HG03378 (cell line): ENCODE results near the gene GMPR.

Source experiments
- ATAC-seq: cut with Tn5 transposase; IDR thresholded peaks from one replicate; pipeline ENCODE4 v1.9.1; 2021; ENCODE audit warnings: mild to moderate bottlenecking, moderate library complexity; ENCODE audit not compliant: unreplicated experiment

GMPR gene

GRCh38 chr6:16296061-16296670 lies 57.8 kb downstream of the GMPR start:
- ATAC-seq: no peak

GRCh38 chr6:16299861-16300260 lies 61.5 kb downstream of the GMPR start:
- ATAC-seq: no peak

- ATAC-seq: no peak
Observed at GRCh38 chr6:16301511-16301910, 63.1 kb downstream of the GMPR start.

GRCh38 chr6:16302721-16303552 lies 64.5 kb downstream of the GMPR start:
- ATAC-seq: no peak

GRCh38 chr6:16305246-16305725 lies 66.9 kb downstream of the GMPR start:
- ATAC-seq: peak; percentile 85

- peak; percentile 32 for ATAC-seq
Observed at GRCh38 chr6:16305788-16306187, 67.4 kb downstream of the GMPR start.

GRCh38 chr6:16306334-16306733 lies 67.9 kb downstream of the GMPR start:
- no peak for ATAC-seq

- no peak for ATAC-seq
Observed at GRCh38 chr6:16311763-16312162, 73.4 kb downstream of the GMPR start.

- no peak for ATAC-seq
Observed at GRCh38 chr6:16313732-16314131, 75.3 kb downstream of the GMPR start.

GRCh38 chr6:16314296-16314695 lies 75.9 kb downstream of the GMPR start:
- ATAC-seq: no peak

- ATAC-seq: no peak
Observed at GRCh38 chr6:16316741-16317251, 78.4 kb downstream of the GMPR start.

- no peak for ATAC-seq
Observed at GRCh38 chr6:16318538-16318937, 80.2 kb downstream of the GMPR start.

- ATAC-seq: no peak
Observed at GRCh38 chr6:16318953-16319720, 80.8 kb downstream of the GMPR start.

GRCh38 chr6:16319813-16320532 lies 81.6 kb downstream of the GMPR start:
- ATAC-seq: peak; percentile 77

GRCh38 chr6:16320533-16321340 lies 82.3 kb downstream of the GMPR start:
- ATAC-seq: no peak

- ATAC-seq: no peak
Observed at GRCh38 chr6:16321341-16321710, 82.9 kb downstream of the GMPR start.

- no peak for ATAC-seq
Observed at GRCh38 chr6:16321826-16322225, 83.4 kb downstream of the GMPR start.

- ATAC-seq: peak; percentile 75
Observed at GRCh38 chr6:16322666-16323312, 84.4 kb downstream of the GMPR start.

- no peak for ATAC-seq
Observed at GRCh38 chr6:16324184-16324583, 85.8 kb downstream of the GMPR start.
